ENCODE results near the gene IDH3G. TPM values are rescaled to one million over a fixed set of nuclear protein-coding genes. Genes with fewer than 3 reads are reported as not detected.
"Not testable (repeated sequence)": the region's sequence is repeated elsewhere in the genome, so short reads cannot be mapped to it uniquely, and the experiment has no call there.

The IDH3G gene
- total and polyA plus RNA-seq, 2 donors (not counting 1 experiment from before 2014, with no cell fraction given): 44.6 to 55.7 TPM

GRCh38 chrX:153755136-153755535 is 39.0 kb downstream of the IDH3G start:
- Histone ChIP-seq H2AFZ (ENCODE audit: low read length) (no peak overlapping the region), H3K79me2 (ENCODE audit: control insufficient read depth, insufficient read depth, low read length) (no peaks in the 10 kb centered on the region), H3K4me3 (replicated peaks in 1 of 4; ENCODE audit: control extremely low read depth in 1 of 4, insufficient read depth in 1 of 4, low read depth in 3 of 4, low read length in 4 of 4) (no peak overlapping the region), H3K27ac (ENCODE audit: insufficient read depth, low read length) (no peak overlapping the region), H4K20me1 (ENCODE audit: control insufficient read depth, extremely low read depth, insufficient read depth, low read length) (no peaks in the 10 kb centered on the region), H3K4me1 (ENCODE audit: control insufficient read depth, extremely low read depth, insufficient read depth, low read length) (no peaks in the 10 kb centered on the region), H3K4me2 (ENCODE audit: extremely low read depth, insufficient read depth, low read length) (no peak overlapping the region), H3K36me3 (ENCODE audit: control insufficient read depth, insufficient read depth, low read length) (no peaks in the 10 kb centered on the region), H3K9me3 (ENCODE audit: control insufficient read depth, insufficient read depth, low read depth, low read length) (no peaks in the 10 kb centered on the region), H3K9ac (ENCODE audit: insufficient read depth, low read length) (no peak overlapping the region), H3K27me3 (ENCODE audit: control insufficient read depth, insufficient read depth, low read length) (no peaks in the 10 kb centered on the region)
- no peak for TF ChIP-seq EZH2 (IDR thresholded peaks at IDR 0.05; ENCODE audit: low read length, missing control alignments)
- no peak for TF ChIP-seq CTCF (conservative IDR thresholded peaks at IDR 0.05 in 1 of 2, IDR thresholded peaks at IDR 0.05 in 1 of 2; ENCODE audit: low read depth in 1 of 2, low read length in 2 of 2)
- no peak for DNase-seq (ENCODE audit: low read depth in 2 of 2)

DNA sequence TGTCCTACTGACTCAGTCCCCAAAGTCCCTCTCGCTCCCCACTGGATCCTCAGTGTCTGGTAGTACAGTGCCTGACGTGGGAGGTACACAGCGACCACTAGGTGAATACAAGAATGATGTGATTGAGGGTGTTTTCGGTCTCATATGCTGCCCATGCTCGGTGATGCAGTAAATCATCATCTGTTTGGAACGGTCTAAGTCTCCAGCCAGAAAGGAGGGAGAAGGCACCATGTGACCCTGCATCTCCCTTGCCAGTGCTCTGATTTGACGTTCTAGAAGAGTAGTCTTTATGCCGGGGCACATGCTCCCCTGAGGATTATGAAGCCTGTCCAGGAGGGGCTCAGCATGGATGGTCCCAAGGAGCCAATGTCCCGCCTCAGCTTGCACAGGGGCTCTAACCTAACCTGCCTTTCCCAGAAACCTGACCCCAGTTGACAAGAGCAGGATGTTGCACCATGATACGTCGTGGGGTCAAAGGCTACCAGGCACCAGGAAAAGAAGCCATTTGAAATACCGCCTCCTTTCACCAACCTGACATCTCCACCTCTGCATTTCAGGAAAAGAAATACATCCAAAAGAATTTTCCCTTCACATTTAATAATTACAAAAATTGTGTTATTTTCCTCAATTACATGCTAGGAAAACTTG is 43.9 kb downstream of the IDH3G start:
- Histone ChIP-seq H3K9me3 (ENCODE audit: control insufficient read depth, insufficient read depth, low read depth, low read length) (no peaks in the 10 kb centered on the region), H3K79me2 (ENCODE audit: control insufficient read depth, insufficient read depth, low read length) (no peaks in the 10 kb centered on the region), H3K4me2 (ENCODE audit: extremely low read depth, insufficient read depth, low read length) (no peak overlapping the region), H4K20me1 (ENCODE audit: control insufficient read depth, extremely low read depth, insufficient read depth, low read length) (no peaks in the 10 kb centered on the region), H3K27me3 (ENCODE audit: control insufficient read depth, insufficient read depth, low read length) (no peaks in the 10 kb centered on the region), H2AFZ (ENCODE audit: low read length) (no peak overlapping the region), H3K4me1 (ENCODE audit: control insufficient read depth, extremely low read depth, insufficient read depth, low read length) (no peaks in the 10 kb centered on the region), H3K4me3 (replicated peaks in 1 of 4; ENCODE audit: control extremely low read depth in 1 of 4, insufficient read depth in 1 of 4, low read depth in 3 of 4, low read length in 4 of 4) (no peak overlapping the region), H3K9ac (ENCODE audit: insufficient read depth, low read length) (no peak overlapping the region), H3K27ac (ENCODE audit: insufficient read depth, low read length) (no peak overlapping the region), H3K36me3 (ENCODE audit: control insufficient read depth, insufficient read depth, low read length) (no peaks in the 10 kb centered on the region)
- TF ChIP-seq CTCF (conservative IDR thresholded peaks at IDR 0.05 in 1 of 2, IDR thresholded peaks at IDR 0.05 in 1 of 2; ENCODE audit: low read depth in 1 of 2, low read length in 2 of 2): no peak
- no peak for TF ChIP-seq EZH2 (IDR thresholded peaks at IDR 0.05; ENCODE audit: low read length, missing control alignments)
- DNase-seq (ENCODE audit: low read depth in 2 of 2): no peak

- H3K4me2 ChIP-seq (ENCODE audit: extremely low read depth, insufficient read depth, low read length); H3K36me3 ChIP-seq (ENCODE audit: control insufficient read depth, insufficient read depth, low read length); H3K27me3 ChIP-seq (ENCODE audit: control insufficient read depth, insufficient read depth, low read length); H3K9me3 ChIP-seq (ENCODE audit: control insufficient read depth, insufficient read depth, low read depth, low read length); H3K4me1 ChIP-seq (ENCODE audit: control insufficient read depth, extremely low read depth, insufficient read depth, low read length); H3K4me3 ChIP-seq (replicated peaks in 1 of 4; ENCODE audit: control extremely low read depth in 1 of 4, insufficient read depth in 1 of 4, low read depth in 3 of 4, low read length in 4 of 4); H3K79me2 ChIP-seq (ENCODE audit: control insufficient read depth, insufficient read depth, low read length); H4K20me1 ChIP-seq (ENCODE audit: control insufficient read depth, extremely low read depth, insufficient read depth, low read length); H2AFZ ChIP-seq (ENCODE audit: low read length); DNase-seq (ENCODE audit: low read depth in 2 of 2); H3K27ac ChIP-seq (ENCODE audit: insufficient read depth, low read length); H3K9ac ChIP-seq (ENCODE audit: insufficient read depth, low read length): not testable (repeated sequence)
Observed at GRCh38 chrX:153749017-153749416, 45.2 kb downstream of the IDH3G start.

GRCh38 chrX:153746991-153747390 is 47.2 kb downstream of the IDH3G start:
- not testable (repeated sequence) for H3K27me3 ChIP-seq (ENCODE audit: control insufficient read depth, insufficient read depth, low read length); H3K79me2 ChIP-seq (ENCODE audit: control insufficient read depth, insufficient read depth, low read length); H3K9ac ChIP-seq (ENCODE audit: insufficient read depth, low read length); H3K4me1 ChIP-seq (ENCODE audit: control insufficient read depth, extremely low read depth, insufficient read depth, low read length); DNase-seq (ENCODE audit: low read depth in 2 of 2); H3K9me3 ChIP-seq (ENCODE audit: control insufficient read depth, insufficient read depth, low read depth, low read length); H3K4me3 ChIP-seq (replicated peaks in 1 of 4; ENCODE audit: control extremely low read depth in 1 of 4, insufficient read depth in 1 of 4, low read depth in 3 of 4, low read length in 4 of 4); H3K4me2 ChIP-seq (ENCODE audit: extremely low read depth, insufficient read depth, low read length); H3K36me3 ChIP-seq (ENCODE audit: control insufficient read depth, insufficient read depth, low read length); H4K20me1 ChIP-seq (ENCODE audit: control insufficient read depth, extremely low read depth, insufficient read depth, low read length); H3K27ac ChIP-seq (ENCODE audit: insufficient read depth, low read length); H2AFZ ChIP-seq (ENCODE audit: low read length)

Measured in fibroblast of lung (primary cell).